ENCODE measurements around the gene LGALS7B. TPM values are rescaled to one million over a fixed set of nuclear protein-coding genes. Genes with fewer than 3 reads are reported as not detected.

Gene LGALS7B
- total RNA-seq, 1 donor from 2014 or later = not detected

GRCh38 chr19:38742296-38742695, 46.7 kb upstream of the LGALS7B start:
- no peak for TF ChIP-seq CTCF (IDR thresholded peaks at IDR 0.05)
- Mint-ChIP-seq H3K27ac (ENCODE audit: unreplicated experiment) (no peak overlapping the region), H3K9me3 (ENCODE audit: unreplicated experiment) (no peaks in the 10 kb centered on the region), H3K4me1 (ENCODE audit: unreplicated experiment) (peaks cover 2% of the 10 kb centered on the region), H3K36me3 (ENCODE audit: unreplicated experiment) (no peaks in the 10 kb centered on the region), H3K4me3 (ENCODE audit: unreplicated experiment) (no peak overlapping the region), H3K27me3 (ENCODE audit: unreplicated experiment) (no peaks in the 10 kb centered on the region)
- no peak for DNase-seq (ENCODE audit: extremely low spot score, unreplicated experiment)

- Mint-ChIP-seq H3K36me3 (ENCODE audit: unreplicated experiment) (no peaks in the 10 kb centered on the region), H3K9me3 (ENCODE audit: unreplicated experiment) (no peaks in the 10 kb centered on the region), H3K27ac (ENCODE audit: unreplicated experiment) (no peak overlapping the region), H3K4me3 (ENCODE audit: unreplicated experiment) (no peak overlapping the region), H3K27me3 (ENCODE audit: unreplicated experiment) (no peaks in the 10 kb centered on the region), H3K4me1 (ENCODE audit: unreplicated experiment) (no peaks in the 10 kb centered on the region)
- TF ChIP-seq CTCF (IDR thresholded peaks at IDR 0.05) = no peak
- no peak for DNase-seq (ENCODE audit: extremely low spot score, unreplicated experiment)
These were observed 46.1 kb upstream of the LGALS7B start for GRCh38 chr19:38742906-38743305.

GRCh38 chr19:38743394-38744297, 45.4 kb upstream of the LGALS7B start:
- Mint-ChIP-seq H3K9me3 (ENCODE audit: unreplicated experiment) (no peaks in the 10 kb centered on the region), H3K4me1 (ENCODE audit: unreplicated experiment) (no peaks in the 10 kb centered on the region), H3K36me3 (ENCODE audit: unreplicated experiment) (no peaks in the 10 kb centered on the region), H3K4me3 (ENCODE audit: unreplicated experiment) (no peak overlapping the region), H3K27me3 (ENCODE audit: unreplicated experiment) (no peaks in the 10 kb centered on the region), H3K27ac (ENCODE audit: unreplicated experiment) (no peak overlapping the region)
- no peak for DNase-seq (ENCODE audit: extremely low spot score, unreplicated experiment)
- TF ChIP-seq CTCF (IDR thresholded peaks at IDR 0.05) = no peak

DNA sequence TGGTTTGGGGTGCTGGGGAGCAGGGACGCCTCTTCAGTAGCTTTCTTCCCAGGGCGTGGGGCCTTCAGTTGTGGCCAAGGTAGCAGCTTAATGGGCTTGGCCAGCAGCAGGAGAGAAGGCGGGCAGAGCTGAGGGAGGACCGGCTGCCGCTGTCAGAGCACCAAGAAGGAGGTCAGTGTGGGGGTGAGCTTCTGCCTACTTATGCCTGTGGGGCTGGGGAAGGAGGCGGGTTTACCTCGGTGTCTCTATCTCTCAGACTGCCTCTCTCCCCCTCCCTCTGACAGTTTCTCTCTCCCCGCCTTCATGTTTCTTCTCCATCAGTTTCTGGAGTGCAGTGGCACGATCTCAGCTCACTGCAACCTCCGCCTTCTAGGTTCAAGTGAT, 44.7 kb upstream of the LGALS7B start, which contains the start of gene CAPN12:
TSS of gene CAPN12 (minus strand) at position 177 of the 384 bp plus-strand sequence. CDS start 309 bp downstream, outside the sequence.
- DNase-seq (ENCODE audit: extremely low spot score, unreplicated experiment) = no peak
- no peak within 1 kb of the TSS for H3K27ac Mint-ChIP-seq (ENCODE audit: unreplicated experiment)
- no peak for TF ChIP-seq CTCF (IDR thresholded peaks at IDR 0.05)
- H3K36me3 Mint-ChIP-seq (ENCODE audit: unreplicated experiment) = no peaks in the 10 kb centered on the region
- H3K4me3 Mint-ChIP-seq (ENCODE audit: unreplicated experiment) = no peak within 1 kb of the TSS
- no peaks in the 10 kb centered on the region for H3K9me3 Mint-ChIP-seq (ENCODE audit: unreplicated experiment)
- no peaks in the 10 kb centered on the region for H3K4me1 Mint-ChIP-seq (ENCODE audit: unreplicated experiment)
- H3K27me3 Mint-ChIP-seq (ENCODE audit: unreplicated experiment) = no peaks in the 10 kb centered on the region

DNA sequence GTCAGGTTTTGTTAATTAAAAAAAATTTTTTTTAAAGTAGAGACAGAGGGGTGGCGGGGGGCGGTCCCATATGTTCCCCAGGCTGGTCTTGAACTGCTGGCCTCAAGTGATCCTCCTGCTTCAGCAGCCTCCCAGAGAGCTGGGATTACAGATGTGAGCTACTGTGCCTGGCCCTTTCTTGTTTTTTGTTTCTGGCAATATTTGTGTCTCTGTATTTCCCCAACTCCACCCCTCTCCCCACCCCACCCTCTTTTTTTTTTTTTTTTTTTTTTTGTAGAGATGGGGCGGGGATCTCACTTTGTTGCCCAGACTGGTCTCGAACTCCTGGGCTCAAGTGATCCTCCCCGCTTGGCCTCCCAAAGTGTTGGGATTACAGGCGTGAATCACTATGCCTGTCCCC, 44.1 kb upstream of the LGALS7B start:
- H3K27ac Mint-ChIP-seq (ENCODE audit: unreplicated experiment) = no peak overlapping the region
- H3K9me3 Mint-ChIP-seq (ENCODE audit: unreplicated experiment) = no peaks in the 10 kb centered on the region
- H3K4me1 Mint-ChIP-seq (ENCODE audit: unreplicated experiment) = no peaks in the 10 kb centered on the region
- DNase-seq (ENCODE audit: extremely low spot score, unreplicated experiment) = no peak
- no peak overlapping the region for H3K4me3 Mint-ChIP-seq (ENCODE audit: unreplicated experiment)
- no peaks in the 10 kb centered on the region for H3K27me3 Mint-ChIP-seq (ENCODE audit: unreplicated experiment)
- no peak for TF ChIP-seq CTCF (IDR thresholded peaks at IDR 0.05)
- H3K36me3 Mint-ChIP-seq (ENCODE audit: unreplicated experiment) = no peaks in the 10 kb centered on the region

All from osteocyte (in vitro differentiated cells).